Measurements from ENCODE around the gene TNS1. TPM values are rescaled to one million over a fixed set of nuclear protein-coding genes. Genes with fewer than 3 reads are reported as not detected.

TNS1 gene
- total RNA-seq, 2 donors from 2014 or later = 0.27 to 5.1 TPM

DNA sequence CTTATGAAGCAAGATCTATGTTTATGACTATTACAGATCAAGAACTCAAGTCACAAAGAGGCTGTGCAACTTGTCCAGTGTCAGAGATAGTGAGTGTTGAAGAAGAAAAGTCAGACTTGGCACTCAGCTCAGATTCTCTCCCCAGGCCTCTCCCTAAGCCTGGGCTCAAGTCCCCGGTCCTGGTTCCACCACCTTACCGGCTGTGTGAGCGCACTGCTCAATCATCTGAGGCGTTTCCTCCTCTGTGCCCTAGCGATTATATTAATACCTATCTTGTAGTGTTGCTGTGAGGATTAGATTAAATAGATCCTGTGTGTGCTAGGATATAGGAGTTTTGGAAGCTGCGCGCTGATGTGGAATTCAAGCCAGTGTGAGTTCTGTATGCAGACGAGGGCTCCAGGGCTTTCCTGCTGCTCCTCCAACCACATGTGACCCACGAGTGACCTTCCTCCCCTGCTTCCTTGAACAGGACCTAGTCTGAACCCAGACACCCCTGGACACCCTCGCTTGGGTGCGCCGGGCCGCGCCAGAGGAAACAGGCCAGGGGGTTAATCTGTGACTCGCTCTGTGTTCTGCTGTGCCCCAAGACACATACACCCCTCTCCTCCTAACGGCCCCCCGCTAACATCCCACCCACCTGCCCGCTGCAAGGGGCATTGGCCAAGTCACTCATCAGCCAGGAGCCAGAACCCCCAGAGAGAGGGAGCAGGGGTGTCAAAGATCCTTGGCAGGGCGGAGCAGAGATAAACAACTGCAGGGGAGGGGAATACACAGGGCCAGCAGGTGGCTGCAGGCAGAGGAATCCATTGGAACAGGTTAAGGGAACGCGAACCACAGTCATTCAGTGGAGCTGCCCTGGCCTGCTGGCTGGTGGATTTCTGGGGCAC lies 38.3 kb downstream of the TNS1 start:
- ATAC-seq = no peak
- H3K27ac Mint-ChIP-seq = peak overlapping the region in 1 of 2 donors; percentile 65
- no peak for DNase-seq (ENCODE audit: low spot score in 2 of 2)
- H3K9me3 Mint-ChIP-seq = peaks cover 0 to 2% of the 10 kb centered on the region in 2 donors
- H3K36me3 Mint-ChIP-seq = no peaks in the 10 kb centered on the region

DNA sequence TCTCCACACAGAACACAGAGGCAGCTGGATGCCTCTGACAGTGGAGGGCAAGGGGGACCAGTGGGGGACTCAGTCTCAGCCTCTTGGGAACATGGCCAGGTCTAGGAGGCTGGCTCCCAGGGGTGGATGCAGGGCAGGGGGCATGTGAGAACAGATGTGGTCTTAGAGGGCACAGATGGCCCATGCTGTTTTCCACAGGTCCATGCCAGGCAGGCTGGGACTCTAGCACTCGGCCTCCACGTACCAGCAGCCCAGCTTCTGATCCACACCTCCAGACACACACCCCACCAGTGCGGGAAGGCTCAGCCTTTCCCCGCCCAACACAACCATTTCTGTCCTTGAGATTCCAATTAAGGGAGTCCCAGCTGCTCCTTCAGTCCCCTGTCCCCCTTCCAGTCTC lies 42.4 kb downstream of the TNS1 start:
- Mint-ChIP-seq H3K9me3 (no peaks in the 10 kb centered on the region), H3K36me3 (no peaks in the 10 kb centered on the region), H3K27ac (peak overlapping the region in 1 of 2 donors; percentile 54)
- ATAC-seq (no peak), DNase-seq (ENCODE audit: low spot score in 2 of 2) (no peak)

DNA sequence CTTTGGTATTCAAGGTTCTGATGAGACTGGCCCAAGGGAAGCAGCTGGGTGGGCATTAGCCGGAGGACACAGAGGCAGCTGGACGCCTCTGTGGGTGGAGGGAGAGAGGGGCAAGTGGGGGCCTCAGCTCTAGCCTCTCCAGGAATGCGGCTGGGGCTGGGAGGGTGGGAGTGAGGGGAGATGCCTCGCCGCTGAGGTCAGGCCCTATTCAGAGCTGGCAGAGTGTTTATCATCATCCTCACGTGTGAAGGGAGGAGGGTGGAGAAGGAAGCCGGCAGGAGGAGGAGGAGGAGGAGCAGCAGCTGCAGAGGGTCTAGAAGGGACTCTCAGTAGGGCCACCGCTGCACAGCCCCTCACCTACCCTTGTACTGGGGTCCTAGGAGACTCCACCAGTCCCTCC lies 43.1 kb downstream of the TNS1 start:
- ATAC-seq = no peak
- no peak for DNase-seq (ENCODE audit: low spot score in 2 of 2)
- Mint-ChIP-seq H3K27ac (no peak overlapping the region), H3K9me3 (no peaks in the 10 kb centered on the region), H3K36me3 (no peaks in the 10 kb centered on the region)

DNA sequence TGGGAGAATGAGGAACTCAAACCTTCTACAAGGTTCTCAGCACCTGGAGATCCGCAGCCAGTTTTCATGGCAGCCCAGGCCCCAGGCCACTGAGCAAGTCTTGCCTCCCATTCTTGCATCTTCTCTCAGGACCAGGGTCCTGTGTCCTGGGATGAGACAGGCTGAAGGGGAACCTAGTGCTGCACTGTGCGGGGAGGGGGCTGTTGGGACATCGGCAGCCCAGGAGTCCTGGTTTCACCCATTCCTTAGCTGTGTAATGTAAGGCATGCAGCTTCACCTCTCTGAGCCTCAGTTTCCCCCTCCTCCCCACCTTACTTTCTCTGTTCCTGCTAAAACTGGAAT lies 43.9 kb downstream of the TNS1 start:
- no peaks in the 10 kb centered on the region for H3K9me3 Mint-ChIP-seq
- no peaks in the 10 kb centered on the region for H3K36me3 Mint-ChIP-seq

DNA sequence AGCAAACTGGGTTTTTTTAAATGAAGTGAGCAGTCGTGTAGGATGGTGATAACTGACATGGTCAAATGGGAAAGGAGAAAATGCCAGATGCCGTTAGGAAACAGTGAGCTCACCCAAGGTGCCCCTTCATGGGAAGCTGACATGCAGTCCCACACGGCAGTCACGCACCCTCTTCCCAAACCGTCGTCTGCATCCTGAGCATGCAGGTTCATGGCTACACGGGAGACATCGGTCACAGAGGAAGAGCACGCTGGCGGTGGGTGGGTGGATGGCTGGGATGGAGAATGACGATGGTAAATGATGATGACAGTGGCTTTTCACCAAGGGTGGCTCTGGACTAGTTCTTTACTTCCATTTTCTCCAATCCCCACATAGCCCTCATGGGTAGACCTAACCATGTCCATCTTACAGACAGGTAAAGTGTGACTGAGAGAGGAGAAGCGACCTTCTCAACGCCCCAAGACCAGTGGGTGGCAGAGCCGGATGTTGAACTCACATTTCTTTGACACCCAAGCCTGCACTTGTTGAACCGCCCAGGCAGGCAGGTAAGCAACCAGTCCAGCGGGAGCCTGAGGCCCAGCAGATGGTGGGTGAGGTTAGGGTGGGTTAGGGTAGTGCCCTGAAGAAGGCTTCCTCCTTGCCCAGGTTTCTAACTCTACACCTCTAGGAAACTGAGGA lies 44.5 kb downstream of the TNS1 start:
- ATAC-seq = no peak
- Mint-ChIP-seq H3K27ac (no peak overlapping the region), H3K9me3 (no peaks in the 10 kb centered on the region), H3K36me3 (no peaks in the 10 kb centered on the region)
- no peak for DNase-seq (ENCODE audit: low spot score in 2 of 2)

More for the DNA sequence above, 43.9 kb downstream of the TNS1 start:
- no peak for DNase-seq (ENCODE audit: low spot score in 2 of 2)
- no peak overlapping the region for H3K27ac Mint-ChIP-seq
- ATAC-seq = no peak

DNA sequence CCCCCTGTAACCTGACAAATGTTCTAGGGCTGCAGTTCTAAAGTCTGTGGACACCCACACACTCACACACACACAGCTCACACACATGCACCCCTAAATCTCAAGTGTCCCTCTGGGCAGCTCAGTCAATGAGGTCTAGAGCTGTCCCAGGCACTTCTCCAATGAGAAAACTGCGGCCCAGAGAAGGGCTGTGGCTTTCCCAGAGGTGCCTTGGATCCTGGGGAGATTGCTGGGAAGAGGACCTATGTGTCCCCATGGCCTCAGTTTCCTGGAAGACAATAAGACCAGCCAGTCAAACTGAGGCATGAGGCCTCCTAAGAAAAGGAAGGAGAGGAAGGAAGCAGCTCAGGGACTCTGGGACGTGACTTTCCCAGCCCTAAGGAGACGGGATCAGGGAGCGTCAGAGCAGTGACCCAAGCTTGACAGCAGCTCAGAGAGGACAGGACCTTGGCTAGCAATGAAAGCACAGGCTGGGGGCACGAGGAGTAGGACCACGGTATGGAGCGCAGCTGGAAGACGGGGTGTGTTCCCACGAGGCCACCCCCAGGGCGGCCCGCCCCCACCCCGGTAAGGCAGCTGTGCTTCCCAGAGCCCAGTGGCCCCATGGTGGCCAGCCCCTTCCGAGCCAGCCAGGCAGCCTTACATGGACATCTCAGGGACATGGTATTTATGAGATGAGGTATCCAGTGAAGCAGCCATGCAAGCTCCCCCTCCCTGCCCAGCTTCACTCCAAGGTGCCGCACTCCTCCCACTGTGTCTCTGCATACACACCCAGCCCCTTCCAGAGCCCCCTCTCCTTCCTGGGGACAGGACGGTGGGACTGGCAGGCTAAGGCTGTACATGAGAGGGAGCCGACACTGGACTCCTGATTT lies 46.0 kb downstream of the TNS1 start:
- ATAC-seq = no peak
- no peak for DNase-seq (ENCODE audit: low spot score in 2 of 2)
- Mint-ChIP-seq H3K27ac (peak overlapping the region in 1 of 2 donors; percentile 4), H3K36me3 (no peaks in the 10 kb centered on the region), H3K9me3 (no peaks in the 10 kb centered on the region)

DNA sequence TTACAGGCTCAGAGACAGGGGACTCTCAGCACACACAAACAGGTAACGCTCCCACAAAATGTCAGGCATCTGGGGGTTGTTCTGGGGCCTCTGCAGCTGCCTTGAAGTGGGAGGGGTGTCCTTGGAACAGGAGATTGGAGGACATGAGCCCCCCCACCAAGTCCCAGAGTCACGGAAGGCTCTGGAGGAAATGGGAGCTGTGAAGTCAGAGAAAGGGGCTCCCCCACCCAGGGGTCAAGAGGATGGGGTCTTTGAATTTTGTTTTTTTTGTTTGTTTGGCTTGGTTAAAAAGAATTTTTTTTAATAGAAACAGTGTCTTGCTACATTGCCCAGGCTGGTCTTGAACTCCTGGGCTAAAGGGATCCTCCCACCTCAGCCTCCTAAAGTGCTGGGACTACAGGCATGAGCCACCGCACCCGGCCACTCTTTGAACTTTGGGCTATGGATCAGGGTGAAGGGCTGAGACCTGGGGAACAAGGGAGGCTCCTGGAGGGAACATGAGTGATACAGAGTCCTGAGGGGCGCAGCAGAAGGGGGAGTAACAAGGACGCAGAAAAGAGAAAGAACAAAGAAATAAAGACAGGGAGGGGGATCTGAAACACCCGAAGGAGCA lies 46.8 kb downstream of the TNS1 start:
- Mint-ChIP-seq H3K27ac (no peak overlapping the region), H3K9me3 (no peaks in the 10 kb centered on the region), H3K36me3 (no peaks in the 10 kb centered on the region)
- ATAC-seq = no peak
- no peak for DNase-seq (ENCODE audit: low spot score in 2 of 2)

DNA sequence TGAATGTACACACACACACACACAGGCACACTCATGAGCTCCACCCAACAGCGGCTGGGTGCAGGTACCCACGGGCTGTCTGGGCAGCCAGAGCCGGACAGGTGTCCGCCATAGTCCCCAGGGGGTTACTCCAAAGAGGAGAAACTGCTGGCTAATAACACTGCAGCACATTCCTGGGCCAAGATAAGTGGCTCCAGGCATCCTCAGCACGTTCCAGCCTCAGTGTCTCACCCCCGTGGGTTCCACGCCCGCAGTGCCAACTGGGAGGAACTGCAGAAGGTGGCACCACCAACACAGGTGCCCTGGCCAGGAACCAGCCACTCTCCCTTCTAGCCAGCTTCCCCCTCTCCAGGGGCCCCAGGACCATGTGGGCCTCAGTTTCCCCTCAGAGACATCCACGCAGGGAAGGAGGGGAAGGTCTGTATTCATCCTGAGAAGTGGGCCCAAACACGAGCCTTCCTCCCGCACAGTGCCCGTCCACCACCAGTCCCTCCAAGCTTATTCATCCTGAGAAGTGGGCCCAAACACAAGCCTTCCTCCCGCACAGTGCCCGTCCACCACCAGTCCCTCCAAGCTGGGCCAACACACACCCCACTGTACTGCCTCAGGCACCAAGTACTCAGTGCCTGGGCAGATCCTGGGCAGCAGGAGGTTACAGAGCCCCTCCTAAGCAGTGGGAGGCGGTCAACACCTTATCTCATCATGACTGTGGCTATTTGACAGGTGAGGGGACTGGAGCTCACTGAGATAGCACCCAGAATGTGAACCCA lies 47.6 kb downstream of the TNS1 start:
- no peak overlapping the region for H3K27ac Mint-ChIP-seq
- H3K36me3 Mint-ChIP-seq = no peaks in the 10 kb centered on the region
- ATAC-seq (no peak), DNase-seq (ENCODE audit: low spot score in 2 of 2) (no peak)
- no peaks in the 10 kb centered on the region for H3K9me3 Mint-ChIP-seq

DNA sequence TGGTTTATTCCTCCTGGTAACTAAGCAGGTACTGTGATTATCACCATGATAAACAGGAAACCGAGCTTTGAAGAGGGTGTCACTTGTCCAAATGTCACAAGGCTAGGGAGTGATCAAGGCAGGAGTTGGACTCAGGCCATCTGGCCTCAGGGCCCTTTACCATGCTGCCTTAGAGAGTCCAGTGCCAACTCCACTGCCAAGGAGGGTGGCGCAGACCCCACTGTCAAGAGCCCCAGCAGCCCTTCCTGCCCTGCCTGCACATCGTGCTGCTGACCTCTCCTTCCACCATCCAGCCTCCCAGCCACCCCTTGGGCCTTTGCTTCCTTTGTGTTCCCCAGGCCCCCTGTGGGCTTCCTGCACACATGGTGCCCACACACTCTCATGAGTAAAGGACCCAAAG lies 48.3 kb downstream of the TNS1 start:
- Mint-ChIP-seq H3K9me3 (no peaks in the 10 kb centered on the region), H3K27ac (no peak overlapping the region), H3K36me3 (no peaks in the 10 kb centered on the region)
- ATAC-seq (no peak), DNase-seq (ENCODE audit: low spot score in 2 of 2) (no peak)

DNA sequence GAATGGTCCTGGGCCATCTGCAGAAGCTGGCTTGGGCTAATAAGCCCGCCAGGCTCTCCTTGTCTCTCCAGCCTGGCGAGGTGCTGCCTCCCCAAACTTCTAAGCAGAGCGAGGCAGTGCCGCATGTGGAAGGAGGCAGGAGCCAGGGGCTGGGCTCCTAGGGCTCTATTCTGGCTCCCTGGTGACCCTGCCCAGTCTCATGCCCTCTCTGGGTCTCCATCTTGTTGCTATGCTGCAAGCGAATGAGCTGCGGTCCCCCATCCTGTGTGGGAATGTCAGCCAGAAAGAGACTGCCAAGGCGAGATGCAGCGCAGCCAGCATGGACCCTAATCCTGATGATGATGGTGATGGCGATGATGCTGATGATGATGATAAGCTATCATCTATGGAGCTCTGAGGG lies 48.7 kb downstream of the TNS1 start:
- no peak overlapping the region for H3K27ac Mint-ChIP-seq
- ATAC-seq = no peak
- DNase-seq (ENCODE audit: low spot score in 2 of 2) = no peak
- H3K36me3 Mint-ChIP-seq = no peaks in the 10 kb centered on the region
- no peaks in the 10 kb centered on the region for H3K9me3 Mint-ChIP-seq

DNA sequence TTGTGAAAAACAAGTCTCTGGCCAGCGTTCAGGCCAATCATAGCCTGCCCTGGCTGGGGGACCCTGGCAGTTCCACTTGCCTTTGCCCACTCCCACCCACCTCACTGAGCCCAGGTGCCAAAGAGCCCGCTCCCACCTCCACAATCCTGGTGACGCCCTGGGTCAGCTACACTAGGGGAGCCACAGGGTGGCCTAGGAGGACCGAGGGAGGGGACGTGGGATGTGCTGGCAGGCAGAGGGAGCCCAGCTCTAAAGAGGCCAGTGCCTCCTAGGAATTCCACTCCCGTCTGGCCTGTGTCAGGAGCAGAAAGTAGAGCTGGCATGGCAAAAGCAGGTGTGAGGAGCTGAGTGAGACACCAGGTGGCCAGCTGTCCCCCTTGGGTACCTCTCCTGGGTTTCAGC lies 49.3 kb downstream of the TNS1 start:
- Mint-ChIP-seq H3K9me3 (no peaks in the 10 kb centered on the region), H3K36me3 (no peaks in the 10 kb centered on the region), H3K27ac (no peak overlapping the region)
- ATAC-seq (no peak), DNase-seq (ENCODE audit: low spot score in 2 of 2) (no peak)

DNA sequence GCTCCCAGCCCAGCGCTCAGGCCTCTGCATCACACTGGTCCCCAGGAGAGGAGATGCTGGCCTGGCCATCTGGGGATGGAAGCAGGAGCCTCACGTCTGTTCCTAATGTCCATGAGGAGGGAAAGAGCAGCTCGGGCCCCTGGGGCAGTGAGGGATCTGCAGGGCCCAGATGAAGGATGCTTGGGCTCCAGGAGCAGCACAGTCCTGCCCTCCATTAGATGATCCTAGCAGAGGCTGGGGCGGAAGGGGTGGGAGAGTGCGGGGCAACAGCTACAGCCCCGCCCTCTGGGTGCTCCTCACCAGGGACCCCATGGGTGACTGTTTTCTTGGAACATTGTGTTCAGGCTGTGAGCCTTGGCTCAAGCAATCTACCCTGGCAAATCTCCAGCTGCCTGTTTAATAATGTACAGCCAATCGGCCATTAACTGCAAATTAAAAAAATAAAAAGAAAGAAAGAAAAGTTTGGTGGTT lies 49.7 kb downstream of the TNS1 start:
- DNase-seq (ENCODE audit: low spot score in 2 of 2) = no peak
- Mint-ChIP-seq H3K9me3 (no peaks in the 10 kb centered on the region), H3K36me3 (no peaks in the 10 kb centered on the region), H3K27ac (no peak overlapping the region)
- no peak for ATAC-seq

DNA sequence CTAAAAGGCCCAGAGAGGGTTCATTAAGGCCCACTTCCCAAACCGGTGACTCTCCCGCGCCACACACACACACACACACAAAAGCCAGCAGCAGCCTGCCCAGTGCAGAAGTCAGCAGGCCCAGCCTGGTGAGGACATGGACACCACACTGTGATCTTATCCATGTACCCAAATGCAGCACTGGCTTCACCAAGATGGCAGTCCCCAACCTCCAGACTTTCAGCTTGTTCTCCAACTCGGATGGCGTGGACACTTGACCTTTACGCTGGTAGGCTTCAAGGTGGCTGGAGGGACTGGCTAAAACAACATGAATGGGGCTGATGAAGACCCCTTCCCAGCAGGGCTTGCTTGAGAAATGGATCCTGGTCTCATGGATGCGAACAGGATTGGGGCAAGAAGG lies 50.4 kb downstream of the TNS1 start:
- no peaks in the 10 kb centered on the region for H3K9me3 Mint-ChIP-seq
- no peak for ATAC-seq
- DNase-seq (ENCODE audit: low spot score in 2 of 2) = no peak
- H3K27ac Mint-ChIP-seq = no peak overlapping the region
- no peaks in the 10 kb centered on the region for H3K36me3 Mint-ChIP-seq

DNA sequence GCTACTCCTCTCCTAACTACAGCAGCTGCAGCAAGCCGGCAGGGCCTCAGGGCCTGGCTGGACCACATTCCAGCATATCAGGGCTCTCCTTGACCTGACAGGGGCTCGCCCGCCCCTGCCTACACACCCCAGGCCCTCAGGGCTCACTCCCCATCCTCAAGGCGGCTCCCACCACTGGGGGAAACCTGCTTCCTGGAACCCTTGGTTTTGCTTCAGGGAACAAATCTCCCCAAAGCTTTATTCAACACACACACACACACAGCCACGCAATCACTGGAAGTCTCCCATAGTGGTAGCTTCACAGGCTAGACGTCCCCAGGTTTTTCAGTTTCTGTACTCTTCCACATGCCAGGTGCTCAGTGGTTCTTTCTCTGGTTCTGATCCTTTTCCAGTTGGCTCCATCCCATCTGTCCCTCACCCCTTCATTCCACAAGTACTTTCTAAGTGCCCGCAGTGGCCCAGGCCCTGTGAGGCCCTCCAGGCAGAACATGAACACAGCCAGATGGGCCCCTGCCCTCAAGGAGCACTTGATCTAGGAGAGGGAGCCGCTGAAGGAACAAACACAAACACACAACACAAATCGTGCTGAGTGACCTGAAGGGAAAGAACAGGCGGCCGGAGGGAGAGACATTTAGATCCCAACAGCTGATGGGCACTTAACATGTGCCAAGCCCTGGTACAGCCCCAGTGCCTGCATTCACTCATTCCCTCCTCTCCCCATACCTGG lies 51.1 kb downstream of the TNS1 start:
- Mint-ChIP-seq H3K36me3 (no peaks in the 10 kb centered on the region), H3K9me3 (no peaks in the 10 kb centered on the region), H3K27ac (peak overlapping the region in 1 of 2 donors; percentile 73)
- DNase-seq (ENCODE audit: low spot score in 2 of 2) = no peak
- no peak for ATAC-seq

DNA sequence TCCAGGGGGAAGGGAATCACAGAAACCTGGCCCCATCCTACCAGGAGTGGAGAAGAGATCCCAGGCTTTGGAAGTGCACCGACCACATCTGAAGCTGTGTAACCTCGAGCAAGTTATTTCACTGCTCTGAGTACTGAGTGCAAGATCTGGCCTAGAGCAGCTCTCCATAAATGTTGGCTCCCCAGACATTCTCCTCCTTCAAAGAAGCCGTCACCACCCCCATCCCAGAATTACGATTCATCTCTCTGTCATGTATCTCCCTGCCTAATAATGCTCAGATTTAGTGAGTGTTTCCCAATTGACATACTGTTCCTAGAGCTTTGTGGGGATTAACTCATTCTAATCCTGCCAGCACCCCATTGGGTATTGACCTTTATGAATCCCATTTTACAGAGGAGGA lies 51.7 kb downstream of the TNS1 start:
- DNase-seq (ENCODE audit: low spot score in 2 of 2) = no peak

More for the DNA sequence above, 51.7 kb downstream of the TNS1 start:
- no peaks in the 10 kb centered on the region for H3K36me3 Mint-ChIP-seq
- no peaks in the 10 kb centered on the region for H3K9me3 Mint-ChIP-seq
- H3K27ac Mint-ChIP-seq = no peak overlapping the region
- no peak for ATAC-seq
